Osteoblast (primary cell): Measurements from ENCODE around the gene SLC38A5. TPM values are rescaled to one million over a fixed set of nuclear protein-coding genes. Genes with fewer than 3 reads are reported as not detected.
"Not testable (repeated sequence)": the region's sequence is repeated elsewhere in the genome, so short reads cannot be mapped to it uniquely, and the experiment has no call there.

Experiments
- DNase-seq: peaks from one replicate; pipeline ENCODE4 v3.0.0; 2011; ENCODE audit warnings: low spot score, mixed read lengths; ENCODE audit not compliant: insufficient read length; ENCODE audit errors: missing footprints
- H2AFZ ChIP-seq: 2 replicates; pipeline ENCODE4 v1.6.0; 2011; ENCODE audit warnings: mild to moderate bottlenecking, low read length
- H3K27ac ChIP-seq: 2 replicates; pipeline ENCODE4 v1.5.1; 2011; ENCODE audit warnings: mild to moderate bottlenecking, low read depth, low read length, moderate library complexity
- H3K27me3 ChIP-seq: 2 replicates; pipeline ENCODE4 v1.6.0; 2012; ENCODE audit warnings: mild to moderate bottlenecking, control low read depth, inconsistent platforms, low read length, moderate library complexity; ENCODE audit not compliant: insufficient read depth
- H3K36me3 ChIP-seq: 2 replicates; pipeline ENCODE4 v1.5.1; 2011; ENCODE audit warnings: mild to moderate bottlenecking, low read length, control low read depth, moderate library complexity; ENCODE audit not compliant: insufficient read depth
- H3K4me1 ChIP-seq: 2 replicates; pipeline ENCODE4 v1.5.1; 2011; ENCODE audit warnings: mild to moderate bottlenecking, low read length, control low read depth, moderate library complexity; ENCODE audit not compliant: insufficient read depth
- H3K4me2 ChIP-seq: 2 replicates; pipeline ENCODE4 v1.6.0; 2011; ENCODE audit warnings: mild to moderate bottlenecking, low read length; ENCODE audit not compliant: insufficient read depth
- H3K4me3 ChIP-seq: fragments of 200-600 bp; sonication (generic); 3 replicates; pipeline ENCODE4 v1.5.1; 2012; ENCODE audit warnings: mild to moderate bottlenecking, low read length, inconsistent platforms; ENCODE audit not compliant: insufficient read depth
- H3K79me2 ChIP-seq: 2 replicates; pipeline ENCODE4 v1.6.0; 2012; ENCODE audit warnings: mild to moderate bottlenecking, low read length, control low read depth, inconsistent platforms; ENCODE audit not compliant: insufficient read depth
- H3K9me3 ChIP-seq: 2 replicates; pipeline ENCODE4 v1.5.1; 2011; ENCODE audit warnings: low read depth, low read length, control low read depth
- H4K20me1 ChIP-seq: 2 replicates; pipeline ENCODE4 v1.6.0; 2012; ENCODE audit warnings: mild to moderate bottlenecking, low read length, control low read depth; ENCODE audit not compliant: insufficient read depth
- small RNA-seq: library from RNA; depleted of rRNA; stranded (forward); fragments of <200 nt; gene quantifications from one replicate; pipeline ENCODE3, GENCODE V24; 2012
- total RNA-seq: library from RNA; depleted of rRNA; stranded (reverse); fragments of >200 nt; gene quantifications from 2 replicates; pipeline ENCODE4 v1.2.3, GENCODE V29; 2012

SLC38A5 gene
- total RNA-seq, 1 donor: 52.8 TPM

GRCh38 chrX:48427027-48427716 lies 42.9 kb downstream of the SLC38A5 start:
- H3K27me3 ChIP-seq: not testable (repeated sequence)

GRCh38 chrX:48411860-48412259 lies 58.2 kb downstream of the SLC38A5 start, which contains the start of gene SSX4B:
SSX4B (minus strand) TSS chrX:48411960; CDS start chrX:48411372, 588 bp downstream.
- not testable (repeated sequence) for H3K27ac ChIP-seq, DNase-seq, H2AFZ ChIP-seq, H3K9me3 ChIP-seq, H3K27me3 ChIP-seq, H3K4me3 ChIP-seq, H3K4me2 ChIP-seq, H4K20me1 ChIP-seq, H3K79me2 ChIP-seq, H3K4me1 ChIP-seq, H3K36me3 ChIP-seq

More at GRCh38 chrX:48427027-48427716, 42.9 kb downstream of the SLC38A5 start:
- not testable (repeated sequence) for H3K36me3 ChIP-seq, H3K4me2 ChIP-seq, DNase-seq, H2AFZ ChIP-seq, H4K20me1 ChIP-seq, H3K27ac ChIP-seq, H3K9me3 ChIP-seq, H3K4me1 ChIP-seq, H3K4me3 ChIP-seq, H3K79me2 ChIP-seq

Small RNA genes lying within 50 kb of the gene (small RNA-seq; reads per million reads assigned to genes)
- gene AL606490.4: not detected

Other genes with a start within 250 kb of the SLC38A5 start
- gene SSX1, start 214.9 kb downstream of the SLC38A5 start, total RNA-seq: not detected in 2 replicates
- gene SSX3, start 113.6 kb downstream of the SLC38A5 start, total RNA-seq: not detected in 2 replicates
- not detected in 2 replicates for gene SSX4, start 86.7 kb downstream of the SLC38A5 start, total RNA-seq
- gene SSX4B, start 58.3 kb downstream of the SLC38A5 start, total RNA-seq: not detected in 2 replicates
- gene FTSJ1, start 5.9 kb upstream of the SLC38A5 start, total RNA-seq: 67.3 and 67.5 TPM in 2 replicates
- gene PORCN, start 38.7 kb upstream of the SLC38A5 start, total RNA-seq: 12.4 and 13.8 TPM in 2 replicates
- gene EBP, start 51.5 kb upstream of the SLC38A5 start, total RNA-seq: 45.6 and 64.8 TPM in 2 replicates
- 8.8 and 10.1 TPM in 2 replicates for gene TBC1D25, start 69.5 kb upstream of the SLC38A5 start, total RNA-seq
- 441 and 527 TPM in 2 replicates for gene RBM3, start 104.2 kb upstream of the SLC38A5 start, total RNA-seq
- gene WDR13, start 127.2 kb upstream of the SLC38A5 start, total RNA-seq: 78.1 and 88.7 TPM in 2 replicates
- 0.36 TPM in 1 of 2 replicates, not detected in the other for gene WAS, start 213.5 kb upstream of the SLC38A5 start, total RNA-seq
- 2.5 and 2.7 TPM in 2 replicates for gene SUV39H1, start 226.5 kb upstream of the SLC38A5 start, total RNA-seq